Measurements from ENCODE around the gene HMGCS2.

The HMGCS2 gene

DNA sequence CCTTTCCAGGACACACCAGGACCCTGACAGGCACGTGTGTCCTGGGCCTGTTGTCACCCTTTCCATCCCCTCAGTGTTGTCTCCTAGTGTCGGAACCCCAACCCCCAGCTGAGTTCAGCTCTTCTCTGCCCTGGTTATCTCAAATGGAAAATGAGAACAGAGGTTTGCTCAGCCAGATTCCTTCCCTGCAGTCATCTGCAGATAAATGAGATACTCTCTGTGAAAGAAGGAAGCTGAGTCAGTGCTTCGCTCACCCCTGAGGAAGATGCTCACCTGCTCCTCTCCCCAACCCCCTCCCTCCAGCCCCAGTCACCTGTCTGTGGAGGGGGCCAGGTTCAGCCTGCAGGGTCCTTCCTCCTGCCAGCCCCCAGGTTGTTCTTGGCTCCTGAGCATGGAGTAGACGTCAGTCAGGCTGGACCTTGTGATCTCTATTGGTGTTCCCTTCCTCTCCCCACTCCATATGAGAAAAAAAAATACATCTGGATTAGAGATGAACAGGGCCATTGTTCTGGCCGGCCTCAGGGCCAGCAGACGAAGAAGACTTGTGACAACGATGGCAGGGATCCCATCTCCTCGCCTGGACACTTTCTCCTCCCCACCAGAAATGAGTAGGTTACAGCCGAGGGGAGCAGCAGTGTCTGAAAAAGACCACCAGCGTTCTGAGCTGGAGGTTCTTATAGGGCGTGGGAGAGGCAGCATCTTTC is 36.1 kb downstream of the HMGCS2 start:
- Mint-ChIP-seq H3K9me3 (no peaks in the 10 kb centered on the region), H3K36me3 (peaks cover 9% of the 10 kb centered on the region), H3K4me1 (peaks cover 9% of the 10 kb centered on the region), H3K27ac (no peak overlapping the region), H3K4me3 (no peak overlapping the region), H3K27me3 (no peaks in the 10 kb centered on the region)
- ATAC-seq, result no peak

DNA sequence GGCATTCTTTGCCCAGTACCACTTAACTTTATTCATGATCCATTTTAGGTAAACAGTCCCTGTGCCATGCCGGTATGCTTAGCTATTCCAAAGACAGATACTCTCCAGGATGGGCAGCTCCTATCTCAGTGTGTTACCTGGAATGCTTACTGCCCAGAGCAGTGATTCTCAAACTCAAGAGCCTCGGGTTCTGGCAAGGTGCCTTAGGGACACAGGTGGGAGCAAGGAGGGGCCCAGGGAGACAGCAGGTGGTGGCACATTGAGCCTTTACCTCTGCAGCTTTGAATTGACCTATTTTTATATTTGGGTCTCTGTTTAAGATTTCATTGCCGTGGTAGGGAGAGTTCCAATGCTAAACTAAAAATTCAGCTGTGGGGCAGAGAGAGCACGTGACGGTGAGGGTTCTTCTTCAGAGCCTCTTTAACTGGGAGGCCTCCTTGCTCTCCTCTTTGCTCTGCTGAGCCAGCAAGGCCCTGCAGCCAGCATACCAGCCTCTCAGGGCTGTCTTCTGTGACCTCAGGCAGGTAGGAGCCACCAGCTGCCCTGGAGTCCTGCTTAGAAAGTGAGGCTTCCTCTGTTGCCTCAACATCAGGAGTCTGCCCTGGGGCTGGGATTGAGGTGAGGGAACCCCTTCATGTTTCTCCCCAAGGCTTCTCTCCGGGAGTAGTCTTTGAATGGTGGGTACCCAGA is 36.8 kb downstream of the HMGCS2 start:
- no peaks in the 10 kb centered on the region for H3K27me3 Mint-ChIP-seq
- no peak overlapping the region for H3K27ac Mint-ChIP-seq
- H3K4me3 Mint-ChIP-seq, result no peak overlapping the region
- H3K36me3 Mint-ChIP-seq, result peaks cover 15% of the 10 kb centered on the region
- peaks cover 10% of the 10 kb centered on the region for H3K4me1 Mint-ChIP-seq
- H3K9me3 Mint-ChIP-seq, result no peaks in the 10 kb centered on the region
- ATAC-seq, result no peak

DNA sequence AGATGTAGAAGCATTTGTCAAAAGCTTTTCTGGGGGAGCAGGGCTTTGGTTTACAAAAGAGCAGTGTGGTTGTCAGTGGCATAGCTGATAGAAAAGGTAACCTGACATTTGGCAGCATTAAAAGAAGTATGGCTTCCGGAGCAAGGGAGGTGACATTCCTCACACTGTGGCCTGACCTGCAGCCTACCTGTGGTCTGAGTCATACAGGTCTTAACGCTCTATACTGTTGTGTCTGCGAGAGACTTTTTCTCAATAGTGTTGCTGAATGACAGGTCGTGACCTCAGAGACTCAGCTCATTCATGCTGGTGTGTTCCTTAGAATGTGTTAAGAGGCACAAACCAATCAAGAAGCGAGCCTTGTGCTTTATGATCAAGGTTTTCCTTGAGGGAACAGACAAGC is 37.6 kb downstream of the HMGCS2 start:
- no peaks in the 10 kb centered on the region for H3K9me3 Mint-ChIP-seq
- peaks cover 10% of the 10 kb centered on the region for H3K4me1 Mint-ChIP-seq
- H3K36me3 Mint-ChIP-seq, result peaks cover 17% of the 10 kb centered on the region
- no peak overlapping the region for H3K27ac Mint-ChIP-seq
- no peak overlapping the region for H3K4me3 Mint-ChIP-seq
- no peak for ATAC-seq
- H3K27me3 Mint-ChIP-seq, result no peaks in the 10 kb centered on the region

DNA sequence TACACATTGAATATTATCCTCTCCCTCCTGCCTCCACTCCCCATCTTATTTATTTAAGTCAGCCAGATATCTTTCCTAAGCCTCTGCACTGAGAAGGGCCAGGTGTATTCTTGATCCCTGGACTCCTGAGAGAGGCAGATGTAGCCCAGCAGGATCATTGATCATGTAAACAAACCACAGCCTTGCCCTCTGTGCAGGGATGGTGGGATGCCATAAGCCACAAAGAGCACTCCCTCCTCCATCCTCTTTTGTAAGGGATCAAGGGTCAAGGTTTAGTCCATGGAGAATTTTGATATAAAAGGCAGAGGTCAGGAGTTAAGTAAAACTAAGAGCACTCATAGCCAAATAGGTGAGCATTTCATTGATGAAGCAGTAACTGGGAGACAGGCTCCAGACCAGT is 39.7 kb downstream of the HMGCS2 start:
- H3K36me3 Mint-ChIP-seq, result peaks cover 8% of the 10 kb centered on the region
- ATAC-seq, result no peak
- no peak overlapping the region for H3K27ac Mint-ChIP-seq
- H3K4me1 Mint-ChIP-seq, result peaks cover 10% of the 10 kb centered on the region
- no peaks in the 10 kb centered on the region for H3K27me3 Mint-ChIP-seq
- H3K4me3 Mint-ChIP-seq, result no peak overlapping the region
- H3K9me3 Mint-ChIP-seq, result no peaks in the 10 kb centered on the region

GRCh38 chr1:119727991-119728390 is 40.7 kb downstream of the HMGCS2 start:
- no peak for ATAC-seq
- peaks cover 10% of the 10 kb centered on the region for H3K4me1 Mint-ChIP-seq
- H3K36me3 Mint-ChIP-seq, result peaks cover 8% of the 10 kb centered on the region
- no peaks in the 10 kb centered on the region for H3K27me3 Mint-ChIP-seq
- no peak overlapping the region for H3K27ac Mint-ChIP-seq
- H3K4me3 Mint-ChIP-seq, result no peak overlapping the region
- no peaks in the 10 kb centered on the region for H3K9me3 Mint-ChIP-seq

DNA sequence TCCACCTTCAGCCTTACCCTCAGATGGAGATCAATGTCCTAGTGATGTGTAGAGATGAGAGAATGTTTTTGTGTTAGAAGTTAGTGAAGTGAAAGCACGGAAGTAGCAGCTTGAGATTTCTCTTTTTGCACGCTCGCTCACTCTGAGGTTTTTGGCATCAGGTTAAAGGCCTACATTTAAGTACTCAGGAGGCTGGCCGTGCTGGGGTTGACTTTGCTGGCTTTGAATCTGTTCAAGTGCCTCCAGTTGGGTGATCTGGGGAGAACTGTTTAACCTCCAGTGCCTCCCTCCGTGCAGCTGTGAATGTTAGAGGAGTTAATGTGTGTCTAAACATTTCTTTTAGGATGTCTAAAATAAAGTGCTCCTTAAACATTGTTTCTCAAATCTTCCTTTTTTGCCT is 43.1 kb downstream of the HMGCS2 start:
- Mint-ChIP-seq H3K36me3 (peaks cover 17% of the 10 kb centered on the region), H3K9me3 (no peaks in the 10 kb centered on the region), H3K27ac (no peak overlapping the region), H3K4me1 (peaks cover 10% of the 10 kb centered on the region), H3K27me3 (no peaks in the 10 kb centered on the region), H3K4me3 (no peak overlapping the region)
- no peak for ATAC-seq

GRCh38 chr1:119724611-119725218 is 44.0 kb downstream of the HMGCS2 start:
- Mint-ChIP-seq H3K4me3 (no peak overlapping the region), H3K9me3 (no peaks in the 10 kb centered on the region), H3K27me3 (no peaks in the 10 kb centered on the region), H3K27ac (no peak overlapping the region), H3K36me3 (peaks cover 17% of the 10 kb centered on the region), H3K4me1 (peaks cover 10% of the 10 kb centered on the region)
- no peak for ATAC-seq

- no peak overlapping the region for H3K4me3 Mint-ChIP-seq
- H3K36me3 Mint-ChIP-seq, result peaks cover 11% of the 10 kb centered on the region
- ATAC-seq, result no peak
- no peaks in the 10 kb centered on the region for H3K27me3 Mint-ChIP-seq
- H3K27ac Mint-ChIP-seq, result no peak overlapping the region
- no peaks in the 10 kb centered on the region for H3K9me3 Mint-ChIP-seq
- no peaks in the 10 kb centered on the region for H3K4me1 Mint-ChIP-seq
Observed at GRCh38 chr1:119721896-119722295, 46.8 kb downstream of the HMGCS2 start.

DNA sequence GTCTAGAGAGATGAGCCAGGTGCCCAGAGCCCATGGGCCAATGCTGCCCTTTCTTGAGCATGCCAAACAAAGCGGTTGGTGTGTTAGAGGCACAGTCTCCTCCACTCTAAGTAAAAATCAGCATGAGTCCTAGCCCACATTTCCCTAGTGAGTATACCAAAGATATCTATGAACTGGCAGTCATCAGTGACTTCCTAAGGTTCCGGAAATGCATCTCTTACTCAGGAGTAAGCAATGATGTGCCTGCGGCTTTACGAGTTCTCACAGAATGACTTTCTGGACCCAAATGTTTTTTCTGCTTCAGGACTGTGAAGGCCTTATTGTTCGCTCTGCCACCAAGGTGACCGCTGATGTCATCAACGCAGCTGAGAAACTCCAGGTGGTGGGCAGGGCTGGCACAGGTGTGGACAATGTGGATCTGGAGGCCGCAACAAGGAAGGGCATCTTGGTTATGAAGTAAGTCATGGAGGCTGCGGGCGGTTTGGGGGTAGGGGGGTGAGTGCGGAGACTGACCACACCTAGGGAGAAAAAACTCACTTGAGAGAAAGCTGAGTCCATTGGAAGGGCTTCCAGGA is 47.8 kb downstream of the HMGCS2 start:
- Mint-ChIP-seq H3K36me3 (peaks cover 9% of the 10 kb centered on the region), H3K27ac (no peak overlapping the region), H3K9me3 (no peaks in the 10 kb centered on the region), H3K4me3 (no peak overlapping the region), H3K27me3 (no peaks in the 10 kb centered on the region), H3K4me1 (no peaks in the 10 kb centered on the region)
- no peak for ATAC-seq

GRCh38 chr1:119718972-119719371 is 49.7 kb downstream of the HMGCS2 start:
- Mint-ChIP-seq H3K4me1 (peaks cover 5% of the 10 kb centered on the region), H3K36me3 (peaks cover 9% of the 10 kb centered on the region), H3K27me3 (no peaks in the 10 kb centered on the region), H3K4me3 (no peak overlapping the region), H3K9me3 (no peaks in the 10 kb centered on the region), H3K27ac (no peak overlapping the region)
- no peak for ATAC-seq

DNA sequence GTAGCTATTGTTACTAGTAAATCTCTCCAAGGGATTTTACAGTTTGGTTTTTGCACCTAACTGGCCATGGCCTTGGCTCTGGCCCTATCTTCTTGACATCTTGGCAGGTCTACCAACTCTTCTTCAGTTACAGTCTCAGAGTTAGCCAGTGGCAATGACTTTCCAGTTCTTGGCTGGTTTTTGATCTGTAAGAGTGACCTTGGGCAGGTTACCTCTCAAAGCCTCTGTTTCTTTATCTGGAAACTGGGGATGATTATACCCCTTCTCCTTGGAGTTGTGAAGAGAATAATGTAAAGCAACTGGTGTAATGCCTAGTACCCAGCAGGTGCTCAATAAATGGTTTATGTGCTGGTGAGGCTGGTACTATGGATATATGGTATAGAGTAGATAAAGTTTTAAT is 50.3 kb downstream of the HMGCS2 start:
- no peak overlapping the region for H3K4me3 Mint-ChIP-seq
- no peak overlapping the region for H3K27ac Mint-ChIP-seq
- H3K4me1 Mint-ChIP-seq, result peaks cover 9% of the 10 kb centered on the region
- no peaks in the 10 kb centered on the region for H3K9me3 Mint-ChIP-seq
- peaks cover 9% of the 10 kb centered on the region for H3K36me3 Mint-ChIP-seq
- no peak for ATAC-seq
- H3K27me3 Mint-ChIP-seq, result peaks cover 1% of the 10 kb centered on the region

DNA sequence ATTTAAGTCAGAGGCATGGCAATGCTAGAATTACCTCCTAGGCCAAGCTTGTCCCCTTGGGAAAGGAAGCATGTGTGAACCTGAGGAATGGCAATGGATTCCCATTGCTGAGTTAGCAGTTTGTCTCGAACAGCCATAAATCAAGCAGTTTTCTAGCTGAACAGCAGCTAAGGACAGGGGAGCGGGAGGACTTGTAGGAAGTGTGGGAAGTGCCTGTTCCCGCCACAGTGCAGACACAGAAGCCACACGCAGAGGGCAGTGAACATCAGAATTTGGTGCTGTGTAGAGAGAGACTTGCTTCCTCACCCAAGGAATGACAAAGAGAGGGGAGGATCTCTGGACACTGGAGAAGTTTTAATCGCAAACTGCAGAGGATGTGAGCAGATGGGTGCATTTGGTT is 53.2 kb downstream of the HMGCS2 start:
- Mint-ChIP-seq H3K4me1 (peaks cover 25% of the 10 kb centered on the region), H3K4me3 (no peak overlapping the region), H3K36me3 (no peaks in the 10 kb centered on the region), H3K27me3 (peaks cover 9% of the 10 kb centered on the region), H3K27ac (no peak overlapping the region), H3K9me3 (no peaks in the 10 kb centered on the region)
- no peak for ATAC-seq

DNA sequence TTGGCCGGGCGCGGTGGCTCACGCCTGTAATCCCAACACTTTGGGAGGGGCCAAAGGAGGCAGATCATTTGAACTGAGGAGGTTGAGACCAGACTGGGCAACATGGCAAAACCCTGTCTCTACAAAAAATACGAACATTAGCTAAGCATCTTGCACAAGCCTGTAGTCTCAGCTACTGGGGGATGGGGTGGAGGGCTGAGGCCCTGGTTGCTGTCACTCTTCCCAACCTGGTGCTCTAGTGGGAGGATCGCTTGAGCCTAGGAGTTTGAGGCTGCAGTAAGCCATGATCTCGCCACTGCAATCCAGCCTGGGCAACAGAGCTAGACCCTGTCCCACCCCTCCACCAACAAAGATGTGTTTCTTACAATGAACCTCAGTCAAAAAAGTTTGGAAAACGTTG is 54.1 kb downstream of the HMGCS2 start:
- peaks cover 9% of the 10 kb centered on the region for H3K27me3 Mint-ChIP-seq
- ATAC-seq, result no peak
- H3K4me1 Mint-ChIP-seq, result peaks cover 25% of the 10 kb centered on the region
- no peak overlapping the region for H3K4me3 Mint-ChIP-seq
- H3K36me3 Mint-ChIP-seq, result no peaks in the 10 kb centered on the region
- no peak overlapping the region for H3K27ac Mint-ChIP-seq
- no peaks in the 10 kb centered on the region for H3K9me3 Mint-ChIP-seq

GRCh38 chr1:119713749-119714456 is 54.8 kb downstream of the HMGCS2 start:
- peaks cover 9% of the 10 kb centered on the region for H3K27me3 Mint-ChIP-seq
- H3K4me1 Mint-ChIP-seq, result peaks cover 25% of the 10 kb centered on the region
- ATAC-seq, result no peak
- H3K27ac Mint-ChIP-seq, result no peak overlapping the region
- no peaks in the 10 kb centered on the region for H3K36me3 Mint-ChIP-seq
- no peaks in the 10 kb centered on the region for H3K9me3 Mint-ChIP-seq
- H3K4me3 Mint-ChIP-seq, result no peak overlapping the region

- Mint-ChIP-seq H3K36me3 (no peaks in the 10 kb centered on the region), H3K27me3 (peaks cover 9% of the 10 kb centered on the region), H3K27ac (peak overlapping the region; percentile 44), H3K4me1 (peaks cover 25% of the 10 kb centered on the region), H3K9me3 (no peaks in the 10 kb centered on the region), H3K4me3 (peak overlapping the region; percentile 75)
- ATAC-seq, result no peak
Observed at GRCh38 chr1:119713039-119713748, 55.5 kb downstream of the HMGCS2 start.

Data from stimulated activated memory B cell treated with anti-CD40 and anti-IgM and Interleukin-4, amounts not matched to agents 10 μg/mL and 1 μg/mL and 100 μg/mL, for 72 hours (primary cell).